Neutrophil (primary cell): Measurements from ENCODE around the gene KLK12.

Source experiments
- H3K27ac ChIP-seq: fragments of 200-600 bp; sonication (generic); 2 replicates; pipeline ENCODE4 v1.5.1; 2016; ENCODE audit warnings: mild to moderate bottlenecking, moderate library complexity
- H3K27me3 ChIP-seq: fragments of 200-600 bp; sonication (generic); 2 replicates; pipeline ENCODE4 v1.6.0; 2016; ENCODE audit warnings: mild to moderate bottlenecking
- H3K36me3 ChIP-seq: fragments of 200-600 bp; sonication (generic); 2 replicates; pipeline ENCODE4 v1.5.1; 2017
- H3K4me1 ChIP-seq, 2 experiments: fragments of 200-600 bp in 1 of 2; sonication (generic) in 1 of 2; 1 replicate in 1 of 2; 2 replicates in 1 of 2; pipeline versions ENCODE4 v1.5.1 to v1.6.1; 2013 to 2016; ENCODE audit warnings: low read depth in 1 of 2, low read length in 1 of 2, mild to moderate bottlenecking in 1 of 2, moderate library complexity in 1 of 2; ENCODE audit not compliant: control insufficient read depth in 1 of 2, insufficient read depth in 1 of 2
- H3K4me3 ChIP-seq, 2 experiments: fragments of 200-600 bp in 1 of 2; sonication (generic) in 1 of 2; 1 replicate in 1 of 2; 2 replicates in 1 of 2; pipeline ENCODE4 v1.5.1; 2013 to 2016; ENCODE audit warnings: low read depth in 1 of 2, low read length in 1 of 2, mild to moderate bottlenecking in 1 of 2, moderate library complexity in 1 of 2
- H3K9me3 ChIP-seq: fragments of 200-600 bp; sonication (generic); 2 replicates; pipeline ENCODE4 v1.5.1; 2016
- TF ChIP-seq, protein P1 (sequence below): fragments of 200-600 bp; sonication (generic); IDR thresholded peaks from 2 replicates; pipeline ENCODE4 v1.5.1; 2016; ENCODE audit warnings: antibody characterized with exemption

The KLK12 gene

GRCh38 chr19:51063664-51064063 is 28.9 kb upstream of the KLK12 start:
- Histone ChIP-seq H3K9me3 (no peaks in the 10 kb centered on the region), H3K27me3 (peaks cover 84% of the 10 kb centered on the region), H3K36me3 (no peaks in the 10 kb centered on the region), H3K4me3 (no peak overlapping the region), H3K4me1 (no peaks in the 10 kb centered on the region), H3K27ac (no peak overlapping the region)
- TF ChIP-seq, protein P1, sequence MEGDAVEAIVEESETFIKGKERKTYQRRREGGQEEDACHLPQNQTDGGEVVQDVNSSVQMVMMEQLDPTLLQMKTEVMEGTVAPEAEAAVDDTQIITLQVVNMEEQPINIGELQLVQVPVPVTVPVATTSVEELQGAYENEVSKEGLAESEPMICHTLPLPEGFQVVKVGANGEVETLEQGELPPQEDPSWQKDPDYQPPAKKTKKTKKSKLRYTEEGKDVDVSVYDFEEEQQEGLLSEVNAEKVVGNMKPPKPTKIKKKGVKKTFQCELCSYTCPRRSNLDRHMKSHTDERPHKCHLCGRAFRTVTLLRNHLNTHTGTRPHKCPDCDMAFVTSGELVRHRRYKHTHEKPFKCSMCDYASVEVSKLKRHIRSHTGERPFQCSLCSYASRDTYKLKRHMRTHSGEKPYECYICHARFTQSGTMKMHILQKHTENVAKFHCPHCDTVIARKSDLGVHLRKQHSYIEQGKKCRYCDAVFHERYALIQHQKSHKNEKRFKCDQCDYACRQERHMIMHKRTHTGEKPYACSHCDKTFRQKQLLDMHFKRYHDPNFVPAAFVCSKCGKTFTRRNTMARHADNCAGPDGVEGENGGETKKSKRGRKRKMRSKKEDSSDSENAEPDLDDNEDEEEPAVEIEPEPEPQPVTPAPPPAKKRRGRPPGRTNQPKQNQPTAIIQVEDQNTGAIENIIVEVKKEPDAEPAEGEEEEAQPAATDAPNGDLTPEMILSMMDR, result no peak

DNA sequence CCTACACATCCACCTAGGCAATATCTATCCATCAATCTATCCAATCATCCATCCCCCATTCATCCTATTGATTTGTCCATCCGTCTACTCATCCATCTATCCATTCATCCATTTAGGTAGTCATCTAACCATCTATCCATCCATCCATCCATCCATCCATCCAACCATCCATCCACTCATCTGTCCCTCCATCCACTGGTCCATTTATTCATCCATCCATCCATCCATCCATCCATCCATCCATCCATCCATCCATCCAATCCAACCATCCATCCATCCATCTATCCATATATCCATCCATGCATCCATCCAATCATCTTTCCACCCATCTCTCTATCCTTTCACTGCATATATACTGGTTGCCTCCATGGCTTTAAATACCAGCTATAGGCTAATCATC is 26.2 kb upstream of the KLK12 start:
- H3K4me1 ChIP-seq, result no peaks in the 10 kb centered on the region
- H3K36me3 ChIP-seq, result no peaks in the 10 kb centered on the region
- no peak overlapping the region for H3K4me3 ChIP-seq
- H3K27ac ChIP-seq, result no peak overlapping the region
- peaks cover 80% of the 10 kb centered on the region for H3K27me3 ChIP-seq
- TF ChIP-seq, protein P1, result no peak
- no peaks in the 10 kb centered on the region for H3K9me3 ChIP-seq

GRCh38 chr19:51060336-51060735 is 25.5 kb upstream of the KLK12 start:
- no peaks in the 10 kb centered on the region for H3K4me1 ChIP-seq
- H3K4me3 ChIP-seq, result no peak overlapping the region
- no peak overlapping the region for H3K27ac ChIP-seq
- H3K27me3 ChIP-seq, result peaks cover 78% of the 10 kb centered on the region
- H3K36me3 ChIP-seq, result no peaks in the 10 kb centered on the region
- TF ChIP-seq, protein P1, result no peak
- no peaks in the 10 kb centered on the region for H3K9me3 ChIP-seq

DNA sequence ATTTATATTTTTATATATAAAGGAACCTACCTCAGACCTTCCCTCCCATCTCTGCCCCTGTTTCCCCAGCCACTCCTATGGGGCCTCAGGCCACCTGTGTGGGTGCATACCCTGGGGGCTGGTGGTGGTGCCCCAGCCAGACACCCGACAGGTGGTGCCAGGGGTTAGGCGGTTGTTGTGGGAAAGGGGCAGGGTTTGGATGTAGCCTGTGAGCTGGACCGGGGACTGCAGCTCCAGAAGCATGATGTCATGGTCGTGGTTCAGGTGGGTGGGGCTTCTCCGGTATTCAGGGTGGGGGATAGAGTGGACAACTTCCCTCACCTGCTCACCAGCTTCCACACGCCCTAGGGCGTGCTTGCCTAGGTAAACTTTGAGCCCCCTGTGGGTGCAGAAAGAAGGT is 24.9 kb upstream of the KLK12 start:
- TF ChIP-seq, protein P1, result no peak
- no peak overlapping the region for H3K4me3 ChIP-seq

DNA sequence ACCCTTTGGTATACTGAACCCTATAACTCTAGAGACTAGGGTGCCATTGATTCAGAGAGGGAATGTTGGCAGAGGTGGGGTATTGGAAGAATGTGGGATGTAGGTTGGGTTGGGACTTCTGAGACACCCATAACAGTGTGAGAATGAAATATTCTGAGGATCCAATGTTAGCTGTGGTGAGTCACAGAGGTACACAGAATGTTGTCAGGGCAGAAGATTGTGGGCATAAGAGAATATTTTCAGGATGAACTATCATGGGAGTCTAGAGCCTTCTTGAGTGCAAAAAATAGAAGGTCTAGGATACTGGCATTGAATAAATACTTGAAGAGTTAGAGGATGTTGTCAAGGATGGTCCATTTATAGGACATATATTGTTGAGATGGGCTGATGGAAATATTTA is 21.1 kb upstream of the KLK12 start:
- Histone ChIP-seq H3K9me3 (no peaks in the 10 kb centered on the region), H3K4me1 (no peaks in the 10 kb centered on the region), H3K27me3 (peaks cover 51% of the 10 kb centered on the region), H3K36me3 (no peaks in the 10 kb centered on the region), H3K27ac (no peak overlapping the region), H3K4me3 (no peak overlapping the region)
- TF ChIP-seq, protein P1, result no peak

More for the DNA sequence above, 24.9 kb upstream of the KLK12 start:
- Histone ChIP-seq H3K27me3 (peaks cover 72% of the 10 kb centered on the region), H3K27ac (no peak overlapping the region), H3K4me1 (no peaks in the 10 kb centered on the region), H3K9me3 (no peaks in the 10 kb centered on the region), H3K36me3 (no peaks in the 10 kb centered on the region)

GRCh38 chr19:51047031-51047335 is 12.2 kb upstream of the KLK12 start:
- Histone ChIP-seq H3K27me3 (peaks cover 30% of the 10 kb centered on the region), H3K4me3 (no peak overlapping the region), H3K36me3 (no peaks in the 10 kb centered on the region), H3K4me1 (no peaks in the 10 kb centered on the region), H3K27ac (no peak overlapping the region), H3K9me3 (no peaks in the 10 kb centered on the region)
- TF ChIP-seq, protein P1, result no peak
